HG03460 (cell line): ENCODE results near the gene DYNLL1.
A peak's percentile ranks its signal among the peaks of the same experiment; 100 is the strongest.
"Not testable (repeated sequence)": the region's sequence is repeated elsewhere in the genome, so short reads cannot be mapped to it uniquely, and the experiment has no call there.

Experiments
- ATAC-seq: cut with Tn5 transposase; IDR thresholded peaks from one replicate; pipeline ENCODE4 v1.9.1; 2021; ENCODE audit not compliant: unreplicated experiment

DYNLL1 gene

GRCh38 chr12:120504587-120504986, 8.7 kb downstream of the DYNLL1 start:
- ATAC-seq = no peak

GRCh38 chr12:120508537-120508936, 12.6 kb downstream of the DYNLL1 start:
- no peak for ATAC-seq

- ATAC-seq = no peak
These were observed 18.1 kb downstream of the DYNLL1 start for GRCh38 chr12:120514002-120514401.

- ATAC-seq = no peak
These were observed 19.6 kb downstream of the DYNLL1 start for GRCh38 chr12:120515496-120515895.

- not testable (repeated sequence) for ATAC-seq
These were observed 23.4 kb downstream of the DYNLL1 start for GRCh38 chr12:120519324-120519723.

GRCh38 chr12:120522568-120522967, 26.7 kb downstream of the DYNLL1 start:
- no peak for ATAC-seq

- peak; percentile 76 for ATAC-seq
These were observed 33.1 kb downstream of the DYNLL1 start, which contains the start of gene COQ5 for GRCh38 chr12:120528861-120529525. COQ5 (minus strand) TSS chr12:120529158; CDS start chr12:120529141, 17 bp downstream.

GRCh38 chr12:120529641-120530417, 33.9 kb downstream of the DYNLL1 start:
- ATAC-seq = no peak

- not testable (repeated sequence) for ATAC-seq
These were observed 34.5 kb downstream of the DYNLL1 start for GRCh38 chr12:120530418-120530761.

- no peak for ATAC-seq
These were observed 36.9 kb downstream of the DYNLL1 start for GRCh38 chr12:120532701-120533238.

GRCh38 chr12:120534203-120534702, 38.3 kb downstream of the DYNLL1 start, which contains the start of gene RNF10:
RNF10 (plus strand) TSS chr12:120534356; CDS start chr12:120534812, 456 bp downstream.
- peak; percentile 72 for ATAC-seq

GRCh38 chr12:120534703-120535655, 39.1 kb downstream of the DYNLL1 start:
- ATAC-seq = peak; percentile 41

GRCh38 chr12:120536064-120536791, 40.3 kb downstream of the DYNLL1 start:
- no peak for ATAC-seq

- ATAC-seq = no peak
These were observed 41.9 kb downstream of the DYNLL1 start for GRCh38 chr12:120537856-120538220.

- ATAC-seq = no peak
These were observed 42.6 kb downstream of the DYNLL1 start for GRCh38 chr12:120538281-120539156.

GRCh38 chr12:120539303-120539702, 43.4 kb downstream of the DYNLL1 start:
- no peak for ATAC-seq

GRCh38 chr12:120540445-120540844, 44.5 kb downstream of the DYNLL1 start:
- ATAC-seq = no peak

- no peak for ATAC-seq
These were observed 46.3 kb downstream of the DYNLL1 start for GRCh38 chr12:120542166-120542565.

- no peak for ATAC-seq
These were observed 48.8 kb downstream of the DYNLL1 start for GRCh38 chr12:120544691-120545090.
